Thoracic aorta (tissue), 2 donors: ENCODE measurements around the gene ACAN. TPM values are rescaled to one million over a fixed set of nuclear protein-coding genes. Genes with fewer than 3 reads are reported as not detected.
A peak's percentile ranks its signal among the peaks of the same experiment; 100 is the strongest.

Source experiments
- ATAC-seq: fragments of 150-250 bp; one replicate; pipeline ENCODE4 v1.8.0; 2017; ENCODE audit warnings: low read depth; ENCODE audit not compliant: insufficient number of reproducible peaks, low FRiP score
- DNase-seq: peaks from one replicate; pipeline ENCODE4 v3.0.0-alpha.2; 2020; ENCODE audit warnings: low spot score
- H3K27ac ChIP-seq, 2 donors: fragments of 200-600 bp; sonication (generic); 1 replicate in 1 of 2; 2 replicates in 1 of 2; pipeline ENCODE4 v1.5.1; 2016; ENCODE audit warnings: mild to moderate bottlenecking in 2 of 2, moderate library complexity in 2 of 2
- H3K27me3 ChIP-seq: fragments of 200-600 bp; sonication (generic); replicated peaks from 2 replicates; pipeline ENCODE4 v1.6.0; 2016; ENCODE audit warnings: mild to moderate bottlenecking; ENCODE audit not compliant: insufficient read depth
- H3K36me3 ChIP-seq: fragments of 200-600 bp; sonication (generic); one replicate; pipeline ENCODE4 v1.5.1; 2016
- H3K4me1 ChIP-seq, 2 donors: fragments of 200-600 bp; sonication (generic); 1 replicate in 1 of 2; 2 replicates in 1 of 2; pipeline versions ENCODE4 v1.5.1 to v1.6.0; 2016; ENCODE audit warnings: low read depth in 2 of 2, mild to moderate bottlenecking in 1 of 2; ENCODE audit not compliant: control insufficient read depth in 1 of 2
- H3K4me3 ChIP-seq: fragments of 200-600 bp; sonication (generic); 2 replicates; pipeline ENCODE4 v1.5.1; 2016; ENCODE audit warnings: mild to moderate bottlenecking
- H3K9me3 ChIP-seq: fragments of 200-600 bp; sonication (generic); 2 replicates; pipeline ENCODE4 v1.5.1; 2016
- CTCF ChIP-seq: fragments of 200-600 bp; sonication (generic); IDR thresholded peaks from one replicate; pipeline ENCODE4 v1.5.1; 2019; ENCODE audit warnings: antibody characterized with exemption
- total RNA-seq, 2 donors: library from RNA; depleted of rRNA; stranded (reverse); fragments of >200 nt; gene quantifications; one replicate each; pipeline versions ENCODE4 v1.1.0 to v1.2.3, GENCODE V29; 2016

ACAN gene
- total RNA-seq, 2 donors from 2014 or later, result 23.2 to 147 TPM

GRCh38 chr15:88897142-88897455 lies 93.9 kb downstream of the ACAN start:
- peak overlapping the region; percentile 52 to 98 for H3K27ac ChIP-seq
- H3K4me1 ChIP-seq, result peaks cover 20 to 80% of the 10 kb centered on the region in 2 donors
- H3K27me3 ChIP-seq, result no peaks in the 10 kb centered on the region
- peaks cover 15% of the 10 kb centered on the region for H3K36me3 ChIP-seq
- no peak for TF ChIP-seq CTCF
- ATAC-seq, result no peak
- peak overlapping the region; percentile 28 for H3K4me3 ChIP-seq
- no peaks in the 10 kb centered on the region for H3K9me3 ChIP-seq
- no peak for DNase-seq

GRCh38 chr15:88897456-88898194 lies 94.4 kb downstream of the ACAN start:
- peak; percentile 66 for TF ChIP-seq CTCF
- ATAC-seq, result peak; percentile 60
- Histone ChIP-seq H3K27ac (peak overlapping the region; percentile 67 to 98), H3K36me3 (peaks cover 20% of the 10 kb centered on the region), H3K4me1 (peaks cover 25 to 81% of the 10 kb centered on the region in 2 donors), H3K27me3 (no peaks in the 10 kb centered on the region), H3K9me3 (no peaks in the 10 kb centered on the region), H3K4me3 (peak overlapping the region; percentile 28)
- peak; percentile 58 for DNase-seq

GRCh38 chr15:88898736-88899135 lies 95.5 kb downstream of the ACAN start:
- H3K9me3 ChIP-seq, result no peaks in the 10 kb centered on the region
- peak overlapping the region; percentile 44 to 98 for H3K27ac ChIP-seq
- no peak overlapping the region for H3K4me3 ChIP-seq
- TF ChIP-seq CTCF, result no peak
- H3K36me3 ChIP-seq, result peaks cover 31% of the 10 kb centered on the region
- peaks cover 32 to 85% of the 10 kb centered on the region in 2 donors for H3K4me1 ChIP-seq
- DNase-seq, result no peak
- no peak for ATAC-seq
- no peaks in the 10 kb centered on the region for H3K27me3 ChIP-seq

- Histone ChIP-seq H3K36me3 (peaks cover 36% of the 10 kb centered on the region), H3K27ac (peak overlapping the region; percentile 44 to 98), H3K4me3 (no peak overlapping the region), H3K9me3 (no peaks in the 10 kb centered on the region), H3K4me1 (peaks cover 32 to 85% of the 10 kb centered on the region in 2 donors), H3K27me3 (no peaks in the 10 kb centered on the region)
- TF ChIP-seq CTCF, result no peak
- ATAC-seq, result no peak
- no peak for DNase-seq
Observed at GRCh38 chr15:88899251-88899650, 96.0 kb downstream of the ACAN start.

DNA sequence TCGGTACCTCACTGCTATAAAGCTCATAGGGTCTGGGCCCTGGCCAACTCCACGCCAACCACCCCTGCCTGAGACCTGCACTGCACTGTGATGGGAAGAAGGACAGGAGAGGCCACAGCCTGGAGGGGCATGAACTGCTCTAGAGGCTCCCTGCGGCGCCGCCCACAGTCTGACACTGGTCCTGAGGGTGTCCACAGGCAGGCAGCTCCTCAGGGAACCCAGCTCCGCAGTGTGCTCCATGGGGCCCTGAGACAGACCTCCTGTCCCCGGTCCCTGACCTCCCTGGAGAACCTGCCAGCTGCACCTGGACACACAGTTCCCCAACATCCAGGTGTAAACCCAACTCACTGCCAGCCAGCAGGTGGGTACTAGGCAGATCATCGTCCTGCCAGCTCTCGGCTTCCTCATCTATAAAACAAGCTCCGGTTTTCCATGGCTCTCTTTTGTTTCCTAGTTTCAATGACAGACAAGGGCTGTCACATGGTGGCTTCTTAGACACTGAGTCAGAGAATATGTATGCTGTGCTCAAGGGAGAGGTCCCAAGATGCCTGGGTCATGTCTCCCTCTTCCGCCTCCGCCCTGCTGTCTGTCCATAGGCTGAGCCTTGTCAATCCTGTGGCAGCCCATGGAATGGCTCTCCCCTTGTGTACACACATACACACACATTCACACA lies 97.2 kb downstream of the ACAN start:
- H3K36me3 ChIP-seq, result peaks cover 43% of the 10 kb centered on the region
- no peak for TF ChIP-seq CTCF
- no peaks in the 10 kb centered on the region for H3K9me3 ChIP-seq
- H3K4me1 ChIP-seq, result peaks cover 34 to 96% of the 10 kb centered on the region in 2 donors
- no peak overlapping the region for H3K4me3 ChIP-seq
- ATAC-seq (no peak), DNase-seq (no peak)
- peak overlapping the region; percentile 47 to 98 for H3K27ac ChIP-seq
- H3K27me3 ChIP-seq, result no peaks in the 10 kb centered on the region
